Upper lobe of right lung (tissue), 1 donor: ENCODE measurements around the gene DYNLT2. TPM values are rescaled to one million over a fixed set of nuclear protein-coding genes. Genes with fewer than 3 reads are reported as not detected.

Source experiments
- ATAC-seq: fragments of 200-7000 bp; cut with Tn5 transposase; one replicate; pipeline ENCODE4 v1.9.1; 2020; ENCODE audit warnings: mild to moderate bottlenecking, moderate library complexity
- DNase-seq: peaks from one replicate; pipeline ENCODE4 v3.0.0-alpha.2; 2020
- H3K27ac ChIP-seq: fragments of 200-600 bp; one replicate; pipeline ENCODE4 v1.8.0; 2022
- H3K27me3 ChIP-seq: fragments of 200-600 bp; one replicate; pipeline ENCODE4 v1.8.0; 2022; ENCODE audit warnings: mild to moderate bottlenecking
- H3K36me3 ChIP-seq: fragments of 200-600 bp; one replicate; pipeline ENCODE4 v1.8.0; 2022
- H3K4me1 ChIP-seq: fragments of 200-600 bp; one replicate; pipeline ENCODE4 v1.8.0; 2022
- H3K4me3 ChIP-seq: fragments of 200-600 bp; one replicate; pipeline ENCODE4 v1.8.0; 2022; ENCODE audit warnings: mild to moderate bottlenecking
- H3K9me3 ChIP-seq: fragments of 200-600 bp; one replicate; pipeline ENCODE4 v1.8.0; 2022
- intact Hi-C: fragments of 100-400 bp; cut with DNase I; formaldehyde crosslinking; loops from one replicate; pipeline ENCODE4 v1.11.0; 2022
- total RNA-seq: library from RNA; stranded (reverse); fragmentation: NEBNext Ultra II Directional; extraction: Animal tissue kit (Norgen Biotek cat#: 25700); gene quantifications from one replicate; pipeline ENCODE4 v1.2.1, GENCODE V29; 2021
- TF ChIP-seq, protein P1 (sequence below): fragments of 200-600 bp; IDR thresholded peaks from one replicate; pipeline ENCODE4 v1.8.0; 2022; ENCODE audit warnings: antibody characterized with exemption
- donor health status: DM: no; HTN: yes; CAD: no; lungs with severe emphysema.

DYNLT2 gene
- total RNA-seq, 1 donor from 2014 or later = 1.2 TPM

DNA sequence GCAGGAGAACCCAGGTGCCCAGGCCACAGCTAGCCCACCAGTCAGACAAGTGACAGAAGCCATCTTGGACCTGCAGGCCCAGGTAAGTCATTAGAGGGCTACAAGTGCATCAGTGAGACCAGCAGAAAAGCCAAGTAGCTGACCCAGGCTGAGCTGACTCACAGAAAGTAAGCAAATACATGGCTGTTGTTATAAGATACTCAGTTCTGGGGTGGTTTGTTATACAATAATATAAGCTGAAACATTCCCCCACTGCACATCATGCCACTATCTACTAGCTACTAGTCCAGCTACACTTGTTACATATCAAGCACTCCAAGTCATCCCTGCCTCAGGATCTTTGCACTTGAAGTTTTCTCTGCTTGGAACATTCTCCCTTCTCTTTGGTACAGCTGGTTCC, 10.0 kb downstream of the DYNLT2 start:
- DNase-seq = no peak

GRCh38 chr6:169738976-169739529, 12.3 kb downstream of the DYNLT2 start:
- no peak overlapping the region for H3K4me3 ChIP-seq
- DNase-seq = no peak
- intact Hi-C loops = no loop called here
- no peaks in the 10 kb centered on the region for H3K4me1 ChIP-seq
- H3K9me3 ChIP-seq = no peaks in the 10 kb centered on the region
- no peak for ATAC-seq
- no peaks in the 10 kb centered on the region for H3K36me3 ChIP-seq
- H3K27ac ChIP-seq = no peak overlapping the region
- TF ChIP-seq, protein P1, sequence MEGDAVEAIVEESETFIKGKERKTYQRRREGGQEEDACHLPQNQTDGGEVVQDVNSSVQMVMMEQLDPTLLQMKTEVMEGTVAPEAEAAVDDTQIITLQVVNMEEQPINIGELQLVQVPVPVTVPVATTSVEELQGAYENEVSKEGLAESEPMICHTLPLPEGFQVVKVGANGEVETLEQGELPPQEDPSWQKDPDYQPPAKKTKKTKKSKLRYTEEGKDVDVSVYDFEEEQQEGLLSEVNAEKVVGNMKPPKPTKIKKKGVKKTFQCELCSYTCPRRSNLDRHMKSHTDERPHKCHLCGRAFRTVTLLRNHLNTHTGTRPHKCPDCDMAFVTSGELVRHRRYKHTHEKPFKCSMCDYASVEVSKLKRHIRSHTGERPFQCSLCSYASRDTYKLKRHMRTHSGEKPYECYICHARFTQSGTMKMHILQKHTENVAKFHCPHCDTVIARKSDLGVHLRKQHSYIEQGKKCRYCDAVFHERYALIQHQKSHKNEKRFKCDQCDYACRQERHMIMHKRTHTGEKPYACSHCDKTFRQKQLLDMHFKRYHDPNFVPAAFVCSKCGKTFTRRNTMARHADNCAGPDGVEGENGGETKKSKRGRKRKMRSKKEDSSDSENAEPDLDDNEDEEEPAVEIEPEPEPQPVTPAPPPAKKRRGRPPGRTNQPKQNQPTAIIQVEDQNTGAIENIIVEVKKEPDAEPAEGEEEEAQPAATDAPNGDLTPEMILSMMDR = no peak
- H3K27me3 ChIP-seq = no peaks in the 10 kb centered on the region

More for the DNA sequence above, 10.0 kb downstream of the DYNLT2 start:
- no peaks in the 10 kb centered on the region for H3K36me3 ChIP-seq
- TF ChIP-seq, protein P1 = no peak
- no peaks in the 10 kb centered on the region for H3K27me3 ChIP-seq
- H3K4me1 ChIP-seq = no peaks in the 10 kb centered on the region
- no peak overlapping the region for H3K4me3 ChIP-seq
- no peak for ATAC-seq
- no peaks in the 10 kb centered on the region for H3K9me3 ChIP-seq
- H3K27ac ChIP-seq = no peak overlapping the region
- intact Hi-C loops = no loop called here

DNA sequence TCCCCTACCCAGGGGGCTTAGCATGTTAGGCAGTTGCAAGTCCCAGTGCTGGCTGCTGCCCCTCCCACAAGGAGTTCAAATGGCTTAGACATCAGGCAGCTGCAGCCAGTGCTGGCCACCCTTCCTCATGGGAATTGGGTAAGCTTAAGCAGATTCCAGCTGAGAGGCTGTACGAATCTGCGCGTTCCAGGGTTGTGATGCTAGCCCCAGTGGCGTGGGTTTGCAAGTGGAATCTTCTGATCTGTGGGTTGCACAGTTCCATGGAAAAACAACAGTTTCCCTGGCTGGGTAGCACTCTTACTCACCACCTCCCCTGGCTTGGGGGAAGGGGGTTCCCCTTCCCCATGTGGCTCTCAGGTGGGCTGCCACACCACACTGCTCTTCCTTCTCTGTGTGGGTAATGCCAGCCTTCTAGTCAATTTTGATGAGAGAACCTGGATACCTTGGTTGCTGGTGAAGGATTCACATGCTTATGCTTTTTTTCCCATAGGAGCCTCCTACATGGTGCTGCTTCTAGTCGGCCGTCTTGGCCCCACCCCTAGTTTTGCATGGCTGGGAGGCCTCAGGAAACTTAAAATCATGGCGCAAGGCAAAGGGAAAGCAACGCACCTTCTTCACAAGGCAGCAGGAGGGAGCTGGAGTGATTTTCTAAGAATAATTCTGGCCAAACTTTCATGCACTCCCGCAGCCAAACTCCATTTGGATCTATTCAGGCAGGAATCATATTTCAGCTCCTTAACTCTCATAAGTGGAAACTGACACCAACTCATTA, 13.0 kb downstream of the DYNLT2 start:
- no peaks in the 10 kb centered on the region for H3K36me3 ChIP-seq
- TF ChIP-seq, protein P1 = no peak
- no peak overlapping the region for H3K27ac ChIP-seq
- H3K9me3 ChIP-seq = no peaks in the 10 kb centered on the region
- H3K4me1 ChIP-seq = no peaks in the 10 kb centered on the region
- no peak for ATAC-seq
- H3K27me3 ChIP-seq = no peaks in the 10 kb centered on the region
- DNase-seq = no peak
- H3K4me3 ChIP-seq = no peak overlapping the region
- intact Hi-C loops = no loop called here

DNA sequence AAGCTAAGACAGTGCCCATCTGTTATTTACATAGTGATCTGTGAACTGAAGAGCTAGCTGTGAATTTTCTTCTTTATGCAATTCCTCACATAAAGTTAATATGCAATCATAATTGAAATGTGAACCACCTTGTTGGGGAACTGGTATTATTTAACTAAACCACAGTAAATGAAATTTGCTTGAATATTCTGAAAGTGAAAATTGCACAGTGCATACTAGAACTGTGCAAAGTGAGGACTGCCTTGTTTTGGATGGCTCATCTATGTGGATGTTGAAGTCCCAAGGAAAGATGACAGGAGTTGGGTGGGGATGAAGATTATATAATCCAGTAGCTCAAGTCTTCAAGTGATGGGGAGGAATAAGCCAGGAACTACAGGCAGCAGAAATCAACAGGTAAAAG, 21.4 kb downstream of the DYNLT2 start:
- no peak for DNase-seq
- no peak for ATAC-seq
- intact Hi-C loops = no loop called here
- no peaks in the 10 kb centered on the region for H3K27me3 ChIP-seq
- H3K9me3 ChIP-seq = no peaks in the 10 kb centered on the region
- no peaks in the 10 kb centered on the region for H3K36me3 ChIP-seq
- TF ChIP-seq, protein P1 = no peak
- H3K4me1 ChIP-seq = peaks cover 7% of the 10 kb centered on the region
- no peak overlapping the region for H3K4me3 ChIP-seq
- H3K27ac ChIP-seq = no peak overlapping the region

DNA sequence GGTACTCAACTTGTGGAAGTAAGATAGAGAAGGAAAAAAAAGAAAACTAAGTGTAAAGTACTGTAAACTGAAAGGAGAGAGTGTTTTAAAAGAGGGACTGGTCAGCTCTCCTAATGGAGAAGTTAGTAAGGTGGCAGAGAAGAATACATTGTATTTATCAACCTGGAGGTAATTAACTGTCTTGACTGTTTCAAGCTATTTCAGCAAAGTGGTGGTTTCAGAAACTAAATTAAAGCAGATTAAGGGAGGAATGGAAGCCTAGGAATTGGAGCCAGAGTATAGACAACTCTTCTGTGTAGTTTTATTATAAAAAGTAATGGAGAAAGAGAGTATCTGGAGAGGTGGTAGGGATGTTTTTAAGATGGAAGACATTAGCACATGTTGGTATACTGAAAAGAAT, 24.4 kb downstream of the DYNLT2 start:
- ATAC-seq = no peak
- DNase-seq = no peak
- Histone ChIP-seq H3K27ac (no peak overlapping the region), H3K27me3 (no peaks in the 10 kb centered on the region), H3K4me1 (peaks cover 7% of the 10 kb centered on the region), H3K9me3 (no peaks in the 10 kb centered on the region), H3K4me3 (no peak overlapping the region), H3K36me3 (no peaks in the 10 kb centered on the region)
- intact Hi-C loops = no loop called here
- TF ChIP-seq, protein P1 = no peak
